NCI-H2029 (cell line): ENCODE measurements around the gene MXI1.

Experiments used
- DNase-seq: peaks from one replicate; lab custom pipeline; 2025; lab: John Stamatoyannopoulos, UW

MXI1 gene

DNA sequence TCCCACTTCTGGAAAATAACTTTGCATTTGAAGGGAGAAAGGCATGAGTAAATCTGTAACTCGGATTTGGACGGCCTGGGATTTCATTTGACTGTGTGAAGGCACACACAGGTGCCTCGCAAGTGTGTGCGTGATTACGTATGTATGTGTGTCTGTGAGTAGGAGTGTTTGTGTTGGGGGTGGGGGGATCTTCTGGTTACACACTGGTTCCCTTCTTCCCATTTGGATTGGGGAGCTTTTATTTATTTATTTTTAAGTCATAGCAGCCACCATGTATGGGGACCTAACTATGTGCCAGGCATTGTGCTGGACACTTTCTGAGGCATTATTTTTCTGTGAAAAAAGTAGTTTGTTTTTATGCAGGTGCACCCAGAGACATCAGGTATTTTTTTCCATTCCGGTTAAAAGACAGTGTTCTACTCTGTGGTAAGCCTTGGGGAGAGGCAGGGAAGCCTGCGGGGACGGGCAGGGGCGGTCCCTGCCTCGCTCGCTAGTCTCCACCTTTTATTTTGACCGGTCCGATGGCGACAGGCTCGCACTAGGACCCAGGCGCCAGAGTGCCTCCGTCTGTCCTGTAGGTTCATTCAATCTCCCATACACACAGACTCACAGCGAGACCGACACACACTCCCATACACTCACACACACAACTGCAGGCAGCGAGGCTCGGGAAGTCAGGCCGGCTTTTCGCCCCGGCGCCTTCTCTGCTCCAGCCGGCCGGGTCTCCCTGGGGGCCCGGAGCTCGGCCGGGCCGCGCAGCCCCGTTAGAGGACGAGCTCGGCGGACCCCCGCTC is at the start of gene MXI1:
Gene MXI1, plus strand, starts transcription at position 595 of the 794 bp plus-strand sequence. CDS start 204 bp downstream, outside the sequence.
- DNase-seq: peak; percentile 38

- no peak for DNase-seq
Observed at GRCh38 chr10:110158051-110159005, 49.1 kb upstream of the MXI1 start.

DNA sequence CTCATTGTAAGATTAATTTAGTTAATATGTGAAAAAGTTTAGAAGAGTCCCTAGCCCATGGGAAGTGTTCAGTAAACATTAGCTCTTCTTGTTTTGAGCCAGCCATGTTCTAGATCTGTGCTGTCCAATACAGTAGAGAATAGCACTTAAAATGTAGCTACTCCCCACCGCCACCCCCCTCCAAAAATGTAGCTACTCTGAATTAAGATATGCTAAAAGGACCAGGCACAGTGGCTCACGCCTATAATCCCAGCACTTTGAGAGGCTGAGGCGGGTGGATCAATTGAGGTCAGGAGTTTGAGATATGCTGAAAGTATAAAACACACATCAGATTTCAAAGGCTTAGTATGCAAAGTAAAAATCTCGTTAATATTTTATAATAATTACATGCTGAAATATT is 47.3 kb upstream of the MXI1 start:
- no peak for DNase-seq

- DNase-seq: no peak
Observed at GRCh38 chr10:110160522-110160921, 46.9 kb upstream of the MXI1 start.

DNA sequence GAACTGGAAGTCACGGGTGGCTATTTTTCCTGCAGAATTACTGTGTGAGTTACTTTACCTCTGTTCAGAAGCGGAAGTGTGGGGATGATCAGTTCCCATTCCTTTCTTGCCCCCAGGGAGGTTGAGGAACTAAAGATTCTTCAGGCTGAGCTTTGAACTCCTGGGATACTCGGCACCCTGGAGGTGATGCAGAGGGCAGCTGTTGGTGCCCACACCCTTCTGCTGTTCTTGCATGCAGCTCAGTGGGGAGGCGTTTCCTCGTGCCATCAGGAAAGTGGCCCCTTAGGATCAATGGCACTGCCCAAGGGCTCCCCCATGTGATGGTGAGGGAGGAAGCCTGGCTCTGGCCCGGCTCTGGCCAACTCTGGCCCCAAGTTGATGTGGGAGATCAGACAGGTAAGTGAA is 44.7 kb upstream of the MXI1 start:
- DNase-seq: no peak

DNA sequence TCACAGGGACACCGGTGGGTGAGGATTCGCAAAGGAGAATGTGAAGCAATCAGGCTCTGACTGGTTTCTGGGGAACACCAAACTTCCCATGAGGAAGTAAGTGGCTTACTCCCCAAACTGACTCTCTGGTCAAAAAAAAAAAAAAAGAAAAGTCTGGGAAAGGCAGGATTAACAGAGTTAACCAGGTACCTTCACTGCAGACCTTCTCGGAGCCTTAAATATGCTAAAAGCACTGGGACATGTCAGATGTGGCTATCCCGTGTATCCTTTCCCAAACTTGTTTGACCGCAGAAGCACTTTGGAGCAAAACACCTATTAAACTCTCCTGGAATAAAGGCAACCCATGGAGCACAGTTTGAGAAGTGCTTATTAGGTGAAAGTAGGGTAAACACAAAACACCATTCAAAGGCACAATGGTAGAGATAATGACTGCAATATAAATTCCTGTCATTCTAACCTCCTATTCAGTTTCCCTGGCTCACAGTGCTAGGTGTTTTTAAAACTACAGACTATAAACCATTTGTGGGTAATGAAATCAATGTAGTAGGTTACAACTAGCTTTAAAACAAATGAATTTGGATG is 44.1 kb upstream of the MXI1 start:
- DNase-seq: no peak

GRCh38 chr10:110163841-110164240 is 43.6 kb upstream of the MXI1 start:
- no peak for DNase-seq

DNA sequence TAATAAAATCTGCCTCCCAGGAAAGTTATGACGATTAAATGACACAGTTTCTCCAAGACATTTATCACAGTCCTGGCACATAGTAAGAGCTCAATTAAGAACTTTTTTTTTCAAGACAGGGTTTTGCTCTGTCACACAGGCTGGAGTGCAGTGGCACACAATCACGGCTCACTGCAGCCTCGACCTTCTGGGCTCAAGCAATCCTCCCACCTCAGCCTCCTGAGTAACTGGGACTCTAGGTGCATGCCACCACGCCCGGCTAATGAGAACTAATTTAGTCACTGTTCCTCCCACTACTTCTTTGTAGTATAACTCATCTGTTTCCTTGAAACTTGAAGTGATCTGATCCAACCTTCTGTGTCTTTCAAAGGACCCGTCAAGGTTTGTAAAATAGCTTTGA is 42.2 kb upstream of the MXI1 start:
- DNase-seq: no peak

DNA sequence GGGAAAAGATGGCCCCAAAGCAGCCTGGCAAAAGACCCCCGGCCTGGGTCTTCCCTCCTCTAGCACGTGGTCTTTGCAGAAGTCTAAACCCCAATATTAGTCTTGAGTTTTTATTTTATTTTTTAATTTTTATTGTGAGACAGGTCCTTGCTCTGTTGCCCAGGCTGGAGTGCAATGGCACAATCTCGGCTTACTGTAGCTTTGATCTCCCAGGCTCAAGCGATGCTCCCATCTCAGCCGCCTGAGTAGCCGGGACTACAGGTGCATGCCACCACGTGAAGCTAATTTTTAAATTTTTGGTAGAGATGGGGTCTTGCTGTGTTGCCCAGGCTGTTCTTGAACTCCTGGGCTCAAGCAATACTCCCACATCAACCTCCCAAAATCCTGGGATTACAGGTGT is 40.3 kb upstream of the MXI1 start:
- no peak for DNase-seq

DNA sequence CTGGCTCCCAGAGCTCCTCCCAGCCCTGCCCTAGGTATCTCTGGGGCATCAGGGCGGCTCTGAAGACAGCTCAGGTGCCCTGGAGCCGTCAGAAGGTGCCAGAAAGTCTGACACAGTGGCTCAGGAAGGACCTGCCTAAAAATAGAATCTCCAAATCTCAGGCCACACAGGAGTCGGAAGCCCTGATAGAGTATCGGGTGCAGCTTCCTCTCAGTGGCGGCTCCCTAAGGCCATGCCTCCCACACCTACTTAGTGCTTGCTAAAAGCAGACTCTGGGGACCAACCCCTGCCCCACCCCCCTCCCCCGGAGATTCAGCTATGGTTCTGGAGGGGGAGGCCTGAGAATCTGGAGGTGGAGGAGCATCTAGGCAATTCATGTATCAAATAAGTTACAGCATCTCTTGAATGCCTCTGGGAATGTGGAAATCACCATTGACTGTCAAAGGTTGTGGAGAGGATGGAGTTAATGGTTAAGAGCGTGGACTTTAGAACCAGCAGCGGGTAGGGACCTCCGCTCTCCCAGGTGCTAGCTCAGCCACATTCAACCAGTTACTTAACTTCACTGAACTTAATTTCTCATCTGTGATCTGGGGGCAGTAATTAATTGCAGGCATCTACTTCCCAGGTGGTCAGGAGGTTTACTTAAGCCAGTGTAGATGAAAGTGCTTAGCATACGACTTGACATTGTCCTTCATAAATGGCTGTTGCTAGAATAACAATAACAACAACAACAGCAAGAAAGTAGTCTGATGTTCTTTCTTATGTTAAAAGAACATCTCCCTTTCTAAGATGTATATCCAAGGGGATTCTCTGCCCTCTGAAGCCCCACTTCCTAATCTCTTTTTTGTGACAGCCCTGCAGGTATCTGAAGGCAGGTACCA is 38.6 kb upstream of the MXI1 start:
- no peak for DNase-seq

- no peak for DNase-seq
Observed at GRCh38 chr10:110169586-110169985, 37.8 kb upstream of the MXI1 start.

GRCh38 chr10:110170142-110170971 is 37.0 kb upstream of the MXI1 start:
- no peak for DNase-seq

DNA sequence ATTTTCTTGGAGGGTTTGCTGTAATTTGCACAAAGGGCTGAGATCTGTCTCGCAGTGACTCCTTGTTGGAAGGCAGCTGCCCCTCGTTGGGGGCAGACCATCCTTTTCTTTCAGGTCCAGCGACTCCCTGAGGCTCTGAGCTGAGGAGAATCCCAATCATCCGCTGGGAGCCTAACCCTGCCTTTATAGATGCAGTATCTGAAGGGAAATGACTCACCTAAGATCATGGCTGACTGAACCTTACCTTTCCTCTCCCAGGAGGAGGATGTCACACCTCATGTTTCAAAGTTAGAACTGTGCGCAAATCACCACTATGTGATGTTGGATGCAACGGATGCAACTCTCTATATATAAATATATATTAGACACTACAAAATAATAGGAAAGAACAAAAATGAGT is 36.4 kb upstream of the MXI1 start:
- no peak for DNase-seq

- no peak for DNase-seq
Observed at GRCh38 chr10:110172155-110172554, 35.2 kb upstream of the MXI1 start.

GRCh38 chr10:110174201-110174600 is 33.2 kb upstream of the MXI1 start:
- DNase-seq: peak; percentile 79

DNA sequence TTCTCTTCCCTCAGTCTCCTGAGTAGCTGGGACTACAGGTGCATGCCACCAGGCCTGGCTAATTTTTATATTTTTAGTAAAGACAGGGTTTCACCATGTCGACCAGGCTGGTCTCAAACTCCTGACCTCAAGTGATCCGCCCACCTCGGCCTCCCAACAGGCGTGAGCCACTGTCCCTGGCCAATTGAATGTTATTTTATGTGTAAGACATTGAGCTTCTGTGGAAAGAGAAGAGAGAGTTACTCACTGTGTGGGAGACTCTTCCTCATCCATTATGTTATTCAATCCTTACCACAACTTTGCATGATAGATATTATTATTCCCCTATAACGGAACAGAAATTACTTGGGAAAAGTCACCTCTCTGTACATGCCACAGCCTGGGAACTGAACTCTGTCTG is 32.6 kb upstream of the MXI1 start:
- DNase-seq: no peak

DNA sequence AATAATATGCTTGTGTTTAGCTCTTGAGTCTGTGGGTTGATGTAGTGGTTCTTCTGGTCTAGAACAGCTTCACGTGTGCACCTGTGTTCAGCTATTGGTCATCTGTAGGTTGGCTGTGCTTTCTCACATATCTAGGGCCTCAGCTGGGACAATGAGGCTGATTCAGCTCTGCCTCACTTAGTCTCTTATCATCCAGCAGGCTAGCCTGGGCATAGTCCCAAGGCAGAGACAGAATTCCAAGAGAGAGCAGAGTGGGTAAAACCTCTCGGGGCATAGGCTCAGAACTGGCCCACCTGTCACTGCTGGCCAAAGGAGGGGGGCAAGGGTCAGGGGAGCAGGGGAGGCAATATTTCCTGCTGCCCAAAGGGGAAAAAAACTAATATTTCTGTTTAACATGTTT is 32.0 kb upstream of the MXI1 start:
- DNase-seq: no peak

DNA sequence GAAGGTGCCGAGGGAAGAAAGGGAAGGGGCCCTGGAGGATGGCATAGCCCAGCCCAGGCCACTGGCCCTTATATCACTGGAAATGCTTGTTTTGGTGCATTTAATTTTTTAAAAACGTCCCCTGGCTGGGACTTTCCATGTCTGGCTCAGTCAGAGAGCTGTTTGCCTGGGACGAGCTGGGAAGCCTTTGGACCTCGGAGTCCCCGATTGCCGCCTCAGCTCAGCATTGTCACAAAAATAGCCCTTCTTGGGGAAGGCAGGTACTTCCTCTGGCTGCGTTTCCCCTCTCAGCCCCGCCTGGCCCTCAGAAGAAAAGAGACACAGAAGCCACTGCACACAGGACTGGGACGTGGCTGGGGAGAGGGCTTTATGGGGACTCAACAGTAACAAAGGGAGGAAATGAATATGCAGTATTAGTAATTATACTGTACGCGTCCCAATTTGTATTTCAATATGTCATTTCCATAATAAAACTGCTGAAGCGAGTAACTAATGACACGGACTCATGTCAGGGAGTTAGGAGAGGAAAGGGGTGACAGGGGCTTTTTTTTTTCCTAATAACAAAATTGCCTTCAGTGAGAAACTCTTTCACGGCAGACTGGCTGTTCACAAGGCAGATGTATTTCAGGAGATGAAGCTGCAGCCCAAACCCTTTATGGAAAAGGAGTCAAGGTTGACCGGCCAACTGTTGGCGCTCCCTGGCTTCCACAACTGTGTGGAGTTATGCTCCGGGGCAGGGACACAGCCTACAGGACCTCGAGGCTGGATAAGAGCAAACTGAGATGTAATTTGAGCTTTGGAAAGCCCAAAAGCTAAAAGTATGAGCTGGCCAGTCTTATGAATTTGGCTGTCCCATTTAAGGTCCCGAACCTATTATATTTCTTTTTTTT is 31.0 kb upstream of the MXI1 start:
- no peak for DNase-seq

DNA sequence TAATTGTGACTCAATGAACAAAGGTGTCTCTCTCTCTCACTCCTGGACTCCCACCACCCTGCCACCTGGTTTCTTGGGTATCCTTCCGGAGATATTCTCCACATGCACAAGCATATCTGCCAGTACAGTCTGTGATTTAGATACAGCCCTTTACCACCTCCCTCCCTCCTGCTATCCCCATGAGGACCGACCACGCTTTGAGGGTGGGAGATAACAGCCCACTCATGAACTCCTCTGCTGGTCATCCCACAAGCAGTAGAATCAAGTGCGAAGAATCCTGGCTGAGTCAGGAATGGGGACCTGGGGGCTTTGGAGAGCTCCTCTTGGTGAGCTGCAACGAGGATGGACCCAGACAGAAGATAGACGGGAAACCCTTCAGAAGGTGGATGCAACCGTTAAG is 28.2 kb upstream of the MXI1 start:
- no peak for DNase-seq

DNA sequence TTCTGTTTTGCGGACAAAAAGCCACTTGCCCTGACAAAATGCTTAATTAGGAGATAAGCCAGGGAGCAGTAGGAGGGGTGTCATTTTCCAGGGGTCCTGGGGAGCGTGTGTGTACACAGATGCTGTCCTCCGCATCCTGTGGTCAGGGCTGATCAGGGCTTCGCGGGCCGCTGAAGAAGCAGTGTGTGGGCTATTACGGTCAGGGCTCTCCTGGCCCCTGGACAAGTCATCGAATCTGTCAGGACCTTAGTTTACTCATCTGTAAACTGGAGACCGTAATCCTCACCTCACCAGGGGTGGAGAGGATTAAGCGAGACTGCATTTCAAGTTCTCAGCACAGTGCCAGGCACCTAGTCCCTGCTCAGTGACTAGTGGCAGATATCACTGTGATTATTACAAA is 26.0 kb upstream of the MXI1 start:
- no peak for DNase-seq
